OCI-LY7 (cell line): Measurements from ENCODE around the gene SHF.

Experiments used
- EZH2phosphoT487 ChIP-seq: fragments of 200-600 bp; sonication (generic); IDR thresholded peaks from 2 replicates; pipeline ENCODE4 v1.6.1; 2018; ENCODE audit warnings: low read depth, borderline replicate concordance, mild to moderate bottlenecking, mixed run types, antibody characterized with exemption, low read length, moderate library complexity, mixed read lengths
- TF ChIP-seq, protein P1 (sequence below): fragments of 200-600 bp; sonication (generic); conservative IDR thresholded peaks from 2 replicates; pipeline ENCODE4 v1.5.1; 2014; ENCODE audit warnings: mild to moderate bottlenecking, antibody characterized with exemption, low read length, moderate library complexity, mixed read lengths

DNA sequence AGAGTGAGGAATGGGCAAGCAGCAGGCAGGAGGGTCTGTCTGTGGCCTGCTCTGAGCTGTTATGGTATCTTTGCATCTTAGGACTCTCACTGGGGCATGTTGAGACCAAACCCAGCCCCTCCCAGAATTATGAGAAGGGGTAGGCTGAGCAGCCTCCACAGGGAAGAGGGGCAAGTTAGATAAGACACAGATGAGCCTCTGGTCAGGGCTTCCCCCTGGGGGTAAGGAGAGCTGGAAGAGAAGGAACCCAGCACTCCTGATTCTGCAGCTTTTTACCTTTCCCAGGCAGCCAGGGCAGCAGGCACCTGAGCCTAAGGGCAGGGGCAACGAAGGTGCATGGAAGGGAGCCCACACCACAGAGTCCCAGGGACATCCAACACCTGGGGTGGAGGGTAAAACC is 38.7 kb downstream of the SHF start:
- TF ChIP-seq, protein P1, sequence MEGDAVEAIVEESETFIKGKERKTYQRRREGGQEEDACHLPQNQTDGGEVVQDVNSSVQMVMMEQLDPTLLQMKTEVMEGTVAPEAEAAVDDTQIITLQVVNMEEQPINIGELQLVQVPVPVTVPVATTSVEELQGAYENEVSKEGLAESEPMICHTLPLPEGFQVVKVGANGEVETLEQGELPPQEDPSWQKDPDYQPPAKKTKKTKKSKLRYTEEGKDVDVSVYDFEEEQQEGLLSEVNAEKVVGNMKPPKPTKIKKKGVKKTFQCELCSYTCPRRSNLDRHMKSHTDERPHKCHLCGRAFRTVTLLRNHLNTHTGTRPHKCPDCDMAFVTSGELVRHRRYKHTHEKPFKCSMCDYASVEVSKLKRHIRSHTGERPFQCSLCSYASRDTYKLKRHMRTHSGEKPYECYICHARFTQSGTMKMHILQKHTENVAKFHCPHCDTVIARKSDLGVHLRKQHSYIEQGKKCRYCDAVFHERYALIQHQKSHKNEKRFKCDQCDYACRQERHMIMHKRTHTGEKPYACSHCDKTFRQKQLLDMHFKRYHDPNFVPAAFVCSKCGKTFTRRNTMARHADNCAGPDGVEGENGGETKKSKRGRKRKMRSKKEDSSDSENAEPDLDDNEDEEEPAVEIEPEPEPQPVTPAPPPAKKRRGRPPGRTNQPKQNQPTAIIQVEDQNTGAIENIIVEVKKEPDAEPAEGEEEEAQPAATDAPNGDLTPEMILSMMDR = no peak
- TF ChIP-seq EZH2phosphoT487 = no peak
